Panc1 (cell line): ENCODE data around the gene PPFIA4.

ENCODE experiments used
- CTCF ChIP-seq: fragments of 450-650 bp; IDR thresholded peaks from 2 replicates; pipeline ENCODE4 v1.5.1; 2017; ENCODE audit warnings: mild to moderate bottlenecking
- POLR2AphosphoS5 ChIP-seq: IDR thresholded peaks from 2 replicates; pipeline ENCODE4 v1.6.1; 2012; ENCODE audit warnings: mild to moderate bottlenecking, low read depth, low read length, moderate library complexity
- REST ChIP-seq, 2 experiments: IDR thresholded peaks; 2 replicates each; pipeline ENCODE4 v1.6.1; 2011 to 2012; ENCODE audit warnings: low read depth in 2 of 2, control low read depth in 1 of 2, low read length in 1 of 2, mild to moderate bottlenecking in 1 of 2, moderate library complexity in 1 of 2; ENCODE audit not compliant: insufficient read depth in 1 of 2
- SIN3A ChIP-seq: IDR thresholded peaks from 2 replicates; pipeline ENCODE4 v1.6.1; 2012; ENCODE audit warnings: low read depth, mild to moderate bottlenecking, low read length, moderate library complexity, borderline replicate concordance; ENCODE audit not compliant: insufficient read depth
- TCF7L2 ChIP-seq: IDR thresholded peaks from 2 replicates; pipeline ENCODE4 v1.6.1; 2011; ENCODE audit warnings: mild to moderate bottlenecking, low read depth, low read length, inconsistent platforms

- TF ChIP-seq CTCF (no peak), POLR2AphosphoS5 (no peak), SIN3A (no peak), REST (IDR thresholded peaks at IDR 0.05; ENCODE audit: insufficient read depth in 1 of 2, low read depth in 2 of 2, low read length in 1 of 2) (no peak), TCF7L2 (no peak)
These were observed 2.7 kb downstream of the PPFIA4 start for GRCh38 chr1:203028784-203029553.
